KMS-11 (cell line): ENCODE measurements around the gene CCDC85A.

ENCODE experiments used
- H2AFZ ChIP-seq: fragments of 200-600 bp; sonication (generic); 2 replicates; pipeline ENCODE4 v1.6.1; 2016; ENCODE audit warnings: antibody characterized with exemption, mixed run types, low read depth
- H3K27ac ChIP-seq: fragments of 200-600 bp; sonication (generic); 2 replicates; pipeline ENCODE4 v1.6.1; 2016; ENCODE audit warnings: mild to moderate bottlenecking, mixed run types
- H3K27me3 ChIP-seq: fragments of 200-600 bp; sonication (generic); 2 replicates; pipeline ENCODE4 v1.6.1; 2017; ENCODE audit warnings: mild to moderate bottlenecking, low read depth, mixed run types, moderate library complexity; ENCODE audit not compliant: insufficient read depth
- H3K36me3 ChIP-seq: fragments of 200-600 bp; sonication (generic); 2 replicates; pipeline ENCODE4 v1.6.1; 2017; ENCODE audit warnings: mild to moderate bottlenecking, mixed run types; ENCODE audit not compliant: insufficient read depth
- H3K4me1 ChIP-seq: fragments of 200-600 bp; sonication (generic); 2 replicates; pipeline ENCODE4 v1.6.1; 2016; ENCODE audit warnings: mild to moderate bottlenecking, low read depth, mixed run types; ENCODE audit not compliant: poor library complexity, severe bottlenecking
- H3K4me2 ChIP-seq: fragments of 200-600 bp; sonication (generic); 2 replicates; pipeline ENCODE4 v1.7.0; 2016; ENCODE audit warnings: mild to moderate bottlenecking, mixed run types
- H3K4me3 ChIP-seq: fragments of 200-600 bp; sonication (generic); IDR thresholded peaks from 2 replicates; pipeline ENCODE4 v1.6.1; 2017; ENCODE audit warnings: low read depth, low read length, mixed read lengths; ENCODE audit not compliant: insufficient read depth
- H3K79me2 ChIP-seq: fragments of 200-600 bp; sonication (generic); 2 replicates; pipeline ENCODE4 v1.6.1; 2016; ENCODE audit warnings: low read depth, mixed run types; ENCODE audit not compliant: insufficient read depth
- H3K9ac ChIP-seq: fragments of 200-600 bp; sonication (generic); 2 replicates; pipeline ENCODE4 v1.6.1; 2016; ENCODE audit warnings: mild to moderate bottlenecking, mixed run types
- H4K20me1 ChIP-seq: fragments of 200-600 bp; sonication (generic); 2 replicates; pipeline ENCODE4 v1.6.1; 2016; ENCODE audit warnings: mild to moderate bottlenecking, mixed run types; ENCODE audit not compliant: insufficient read depth
- TF ChIP-seq, protein P1 (sequence below): fragments of 200-600 bp; sonication (generic); conservative IDR thresholded peaks from 2 replicates; pipeline ENCODE4 v1.6.1; 2017; ENCODE audit warnings: low read depth, mild to moderate bottlenecking, antibody characterized with exemption, low read length, moderate library complexity, mixed read lengths

Gene CCDC85A

DNA sequence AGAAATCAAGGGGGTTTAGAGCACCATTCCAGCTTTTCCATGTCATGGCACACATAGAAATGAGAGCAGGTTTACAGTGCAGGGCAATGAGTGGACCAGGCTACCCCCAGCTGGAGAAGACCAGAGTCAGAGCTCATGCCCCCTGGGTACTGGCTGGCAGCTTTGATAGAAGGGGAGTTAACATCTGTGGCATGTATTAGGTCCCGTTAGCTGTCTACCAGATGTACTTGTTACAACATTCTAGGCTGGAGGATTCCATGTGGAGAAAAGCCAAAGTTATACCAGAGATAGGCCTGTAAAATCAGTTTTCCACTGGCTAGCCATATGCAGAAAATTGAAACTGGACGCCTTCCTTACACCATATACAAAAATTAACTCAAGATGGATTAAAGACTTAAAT is 109.2 kb downstream of the CCDC85A start:
- H3K4me2 ChIP-seq: no peak overlapping the region
- no peak overlapping the region for H3K27ac ChIP-seq
- H3K36me3 ChIP-seq: no peaks in the 10 kb centered on the region
- H2AFZ ChIP-seq: no peak overlapping the region
- no peaks in the 10 kb centered on the region for H3K27me3 ChIP-seq
- H3K4me3 ChIP-seq: no peak overlapping the region
- peaks cover 14% of the 10 kb centered on the region for H3K4me1 ChIP-seq
- no peaks in the 10 kb centered on the region for H4K20me1 ChIP-seq
- no peak overlapping the region for H3K9ac ChIP-seq
- TF ChIP-seq, protein P1, sequence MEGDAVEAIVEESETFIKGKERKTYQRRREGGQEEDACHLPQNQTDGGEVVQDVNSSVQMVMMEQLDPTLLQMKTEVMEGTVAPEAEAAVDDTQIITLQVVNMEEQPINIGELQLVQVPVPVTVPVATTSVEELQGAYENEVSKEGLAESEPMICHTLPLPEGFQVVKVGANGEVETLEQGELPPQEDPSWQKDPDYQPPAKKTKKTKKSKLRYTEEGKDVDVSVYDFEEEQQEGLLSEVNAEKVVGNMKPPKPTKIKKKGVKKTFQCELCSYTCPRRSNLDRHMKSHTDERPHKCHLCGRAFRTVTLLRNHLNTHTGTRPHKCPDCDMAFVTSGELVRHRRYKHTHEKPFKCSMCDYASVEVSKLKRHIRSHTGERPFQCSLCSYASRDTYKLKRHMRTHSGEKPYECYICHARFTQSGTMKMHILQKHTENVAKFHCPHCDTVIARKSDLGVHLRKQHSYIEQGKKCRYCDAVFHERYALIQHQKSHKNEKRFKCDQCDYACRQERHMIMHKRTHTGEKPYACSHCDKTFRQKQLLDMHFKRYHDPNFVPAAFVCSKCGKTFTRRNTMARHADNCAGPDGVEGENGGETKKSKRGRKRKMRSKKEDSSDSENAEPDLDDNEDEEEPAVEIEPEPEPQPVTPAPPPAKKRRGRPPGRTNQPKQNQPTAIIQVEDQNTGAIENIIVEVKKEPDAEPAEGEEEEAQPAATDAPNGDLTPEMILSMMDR: no peak
- H3K79me2 ChIP-seq: no peaks in the 10 kb centered on the region

DNA sequence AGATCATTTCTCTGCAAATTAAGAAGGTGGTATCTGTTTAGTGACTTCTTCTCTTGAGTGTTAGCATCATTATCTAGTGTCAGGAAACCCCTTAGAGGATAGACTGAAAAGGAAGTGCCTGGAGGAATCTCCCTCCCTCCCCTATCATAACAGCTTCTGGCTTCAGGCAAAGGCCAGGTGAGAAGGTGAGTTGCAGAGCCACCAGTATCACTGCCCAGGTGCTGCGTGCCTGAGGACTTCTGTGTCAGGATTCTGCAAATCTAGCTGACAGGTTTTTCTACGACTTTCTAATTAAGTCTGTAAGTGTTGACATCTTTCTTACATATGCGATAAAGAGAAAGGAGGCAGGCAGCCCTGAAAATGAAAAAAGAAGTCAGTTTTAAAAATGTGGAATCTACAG is 111.9 kb downstream of the CCDC85A start:
- H3K27ac ChIP-seq: no peak overlapping the region

DNA sequence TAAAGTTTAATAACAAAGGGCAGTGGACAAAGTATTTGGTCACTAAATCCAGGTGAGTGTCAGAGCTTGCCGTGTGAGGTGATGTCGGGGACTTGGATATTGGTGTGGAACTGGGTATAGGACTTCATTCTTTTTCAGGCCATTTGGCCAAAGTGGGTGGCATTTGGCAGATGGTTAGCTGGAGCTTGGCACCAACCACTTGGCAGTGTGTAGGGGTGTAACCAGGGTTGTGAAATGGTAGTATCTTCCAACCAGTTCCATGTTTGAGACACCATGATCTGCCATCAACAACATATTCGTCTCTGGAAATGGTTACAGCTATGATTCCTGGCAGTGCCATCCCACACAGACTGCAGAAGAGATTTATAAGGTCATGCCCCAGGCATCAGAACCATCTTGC is 113.9 kb downstream of the CCDC85A start:
- TF ChIP-seq, protein P1: no peak
- H3K27ac ChIP-seq: no peak overlapping the region

More for the DNA sequence above, 111.9 kb downstream of the CCDC85A start:
- TF ChIP-seq, protein P1: no peak
- Histone ChIP-seq H3K4me1 (no peaks in the 10 kb centered on the region), H3K9ac (no peak overlapping the region), H3K4me2 (no peak overlapping the region), H3K36me3 (no peaks in the 10 kb centered on the region), H2AFZ (no peak overlapping the region), H3K27me3 (no peaks in the 10 kb centered on the region), H4K20me1 (no peaks in the 10 kb centered on the region), H3K79me2 (no peaks in the 10 kb centered on the region), H3K4me3 (no peak overlapping the region)

DNA sequence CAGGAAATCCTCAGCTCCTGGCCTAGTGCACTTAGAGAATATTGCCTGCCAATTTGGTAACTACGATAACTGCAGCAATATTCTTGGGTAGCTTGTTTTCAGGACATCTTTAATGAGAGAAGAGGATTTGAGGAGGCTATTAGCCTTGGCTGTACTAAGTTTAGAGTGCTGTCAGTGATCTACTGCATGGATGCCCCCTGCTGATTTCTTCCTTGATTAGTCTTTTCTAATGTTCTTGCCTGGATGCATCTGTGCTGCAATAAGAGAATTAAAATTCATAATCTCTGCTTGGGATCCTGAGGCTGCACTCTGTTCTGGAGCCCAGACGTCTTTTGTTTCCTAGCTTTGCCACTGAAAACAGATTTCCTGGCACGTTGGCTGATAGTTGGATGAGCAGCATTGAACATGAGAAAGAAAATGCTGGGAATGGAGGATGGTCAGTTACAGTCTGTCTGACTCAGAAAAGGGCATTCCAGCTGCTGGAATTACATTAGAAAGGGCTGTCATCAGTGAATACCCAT is 115.4 kb downstream of the CCDC85A start:
- Histone ChIP-seq H3K4me3 (no peak overlapping the region), H3K4me1 (no peaks in the 10 kb centered on the region), H3K9ac (no peak overlapping the region), H2AFZ (no peak overlapping the region), H3K4me2 (no peak overlapping the region), H3K79me2 (no peaks in the 10 kb centered on the region), H4K20me1 (no peaks in the 10 kb centered on the region), H3K27ac (no peak overlapping the region), H3K27me3 (no peaks in the 10 kb centered on the region), H3K36me3 (no peaks in the 10 kb centered on the region)
- TF ChIP-seq, protein P1: no peak

More for the DNA sequence above, 113.9 kb downstream of the CCDC85A start:
- Histone ChIP-seq H3K4me3 (no peak overlapping the region), H3K9ac (no peak overlapping the region), H3K4me2 (no peak overlapping the region), H3K27me3 (no peaks in the 10 kb centered on the region), H3K36me3 (no peaks in the 10 kb centered on the region), H3K4me1 (no peaks in the 10 kb centered on the region), H4K20me1 (no peaks in the 10 kb centered on the region), H2AFZ (no peak overlapping the region), H3K79me2 (no peaks in the 10 kb centered on the region)
